ENCODE measurements around the gene MYO1E.
"Not testable (repeated sequence)": the region's sequence is repeated elsewhere in the genome, so short reads cannot be mapped to it uniquely, and the experiment has no call there.

The MYO1E gene

GRCh38 chr15:59387196-59387878 lies 14.7 kb upstream of the MYO1E start:
- not testable (repeated sequence) for DNase-seq (ENCODE audit: low read depth, low spot score)

DNA sequence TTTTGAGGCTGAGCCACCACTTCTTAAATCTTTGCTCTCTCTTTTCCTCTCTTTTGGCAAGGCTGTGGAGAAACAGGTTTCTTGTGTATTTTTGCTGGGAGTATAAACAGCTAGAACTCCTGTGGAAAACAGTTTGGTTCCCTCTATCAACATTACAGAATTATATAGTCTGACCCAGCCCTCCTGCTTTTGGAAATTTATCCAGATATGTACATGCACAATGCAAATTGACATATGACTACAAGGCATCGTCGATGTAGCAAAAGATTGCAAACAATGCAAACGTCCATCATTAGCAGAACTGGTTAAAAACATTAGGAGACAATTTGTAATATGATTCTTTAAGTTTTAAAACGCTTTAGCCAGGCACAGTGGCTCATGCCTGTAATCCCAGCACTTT lies 12.5 kb upstream of the MYO1E start:
- DNase-seq (ENCODE audit: low read depth, low spot score), result no peak

- DNase-seq (ENCODE audit: low read depth, low spot score), result no peak
Observed at GRCh38 chr15:59384507-59384906, 11.8 kb upstream of the MYO1E start.

DNA sequence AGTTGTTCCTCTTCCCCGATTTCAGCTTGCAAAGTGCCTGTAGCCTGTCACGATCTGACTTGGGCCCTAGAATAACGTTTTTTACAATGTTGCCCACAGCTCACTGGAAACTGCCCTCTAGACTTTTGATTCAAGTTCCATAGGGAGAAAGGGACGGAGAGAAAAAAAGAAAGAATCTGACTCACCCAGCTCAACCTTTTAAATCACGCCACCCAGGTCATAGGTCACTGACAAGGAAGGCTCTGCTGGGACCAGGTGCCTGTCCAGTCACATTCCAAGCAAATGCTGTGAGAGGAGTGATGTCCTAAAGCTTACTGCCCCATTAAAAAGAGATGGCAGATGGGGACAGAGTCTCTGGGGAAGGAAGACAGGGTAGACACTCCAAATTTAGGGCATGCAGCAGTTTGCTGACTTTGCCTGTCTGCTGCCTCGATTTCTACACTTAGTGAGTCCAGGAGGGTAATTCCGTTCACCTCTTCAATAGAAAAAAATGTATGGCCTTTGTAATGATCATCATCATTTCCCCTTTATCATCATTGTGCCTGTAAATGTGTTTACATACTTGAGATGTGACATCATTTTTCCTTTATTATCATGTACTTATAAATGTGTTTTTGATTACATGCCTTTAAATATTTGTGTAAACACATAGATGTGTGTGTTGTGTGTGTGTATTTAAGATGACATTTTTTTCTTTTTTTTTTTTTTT lies 8.4 kb upstream of the MYO1E start:
- DNase-seq (ENCODE audit: low read depth, low spot score), result no peak

DNA sequence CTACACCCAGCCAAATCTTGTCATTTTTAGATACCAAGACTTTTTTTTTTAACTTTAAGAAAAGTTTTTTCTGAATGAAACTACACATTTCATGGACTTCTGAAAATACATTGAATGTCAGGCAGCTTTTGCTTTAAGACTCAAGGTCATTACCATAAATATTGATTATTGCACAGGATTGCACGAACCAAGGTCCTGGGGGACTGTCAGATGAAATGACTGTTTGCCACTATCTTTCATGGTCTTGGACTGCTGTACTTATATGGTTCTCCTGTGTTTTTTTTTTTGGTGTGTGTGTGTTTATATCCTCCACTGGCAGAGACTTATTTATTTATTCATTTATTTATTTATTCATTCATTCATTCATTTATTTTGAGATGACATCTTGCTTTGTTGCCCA lies 6.9 kb upstream of the MYO1E start:
- no peak for DNase-seq (ENCODE audit: low read depth, low spot score)

DNA sequence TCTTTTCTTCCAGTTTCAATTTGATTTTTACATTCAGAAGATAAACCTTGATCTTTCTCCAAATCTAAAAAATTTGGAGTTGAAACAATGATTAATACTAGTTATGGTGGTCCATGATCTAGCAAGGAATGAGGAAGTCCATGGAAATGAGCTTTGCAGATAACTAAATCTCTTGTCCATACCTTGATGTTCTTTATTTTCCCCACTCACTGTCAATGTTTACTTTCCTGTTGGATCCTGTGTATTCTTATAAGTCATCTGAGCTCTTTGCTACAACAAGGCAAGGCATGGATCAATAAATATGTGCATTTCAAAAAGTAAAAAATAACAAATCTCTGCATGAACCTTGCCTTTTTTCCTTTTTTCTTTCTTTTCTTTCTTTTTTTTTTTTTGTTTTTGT lies 6.2 kb upstream of the MYO1E start:
- DNase-seq (ENCODE audit: low read depth, low spot score), result no peak

DNA sequence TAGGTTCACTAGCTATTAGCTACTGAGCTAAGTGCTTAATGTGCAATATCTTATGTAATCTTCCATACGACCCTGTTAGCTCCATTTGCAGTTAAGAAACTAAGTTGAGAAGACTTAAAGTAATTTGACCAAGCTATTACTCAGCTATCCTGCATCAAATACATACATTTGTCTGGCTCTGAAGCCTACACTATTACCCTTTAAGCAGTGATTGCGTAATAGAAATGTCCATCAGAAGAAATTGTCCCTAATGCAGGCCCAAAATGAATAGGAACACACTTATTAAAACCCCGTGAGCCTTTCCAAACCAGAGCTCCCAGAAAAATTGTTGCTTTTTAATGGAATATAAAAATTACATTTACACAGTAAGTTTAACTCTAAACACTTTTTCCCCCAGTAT lies 5.3 kb upstream of the MYO1E start:
- no peak for DNase-seq (ENCODE audit: low read depth, low spot score)

DNA sequence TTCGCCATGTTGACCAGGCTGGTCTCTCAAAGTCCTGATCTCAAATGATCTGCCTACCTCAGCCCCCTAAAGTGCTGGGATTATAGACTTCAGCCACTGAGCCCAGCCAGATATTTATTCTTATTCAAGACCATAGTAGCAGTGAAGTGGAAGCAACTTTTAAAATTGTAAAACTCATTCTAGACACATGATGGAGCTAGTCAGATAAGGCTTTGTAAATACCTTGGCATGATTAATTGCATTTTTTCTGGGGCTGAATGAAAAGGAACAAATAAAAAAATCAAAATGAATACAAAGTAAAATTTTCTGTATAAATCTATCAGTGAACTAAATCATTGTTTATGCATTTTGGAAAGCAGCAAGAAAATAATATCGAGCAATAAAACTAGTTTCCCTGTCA lies 4.1 kb upstream of the MYO1E start:
- DNase-seq (ENCODE audit: low read depth, low spot score), result peak; percentile 46

GRCh38 chr15:59373215-59373614 lies 544 bp upstream of the MYO1E start:
- no peak for DNase-seq (ENCODE audit: low read depth, low spot score)

GRCh38 chr15:59371458-59372351 lies 966 bp downstream of the MYO1E start:
- peak; percentile 57 for DNase-seq (ENCODE audit: low read depth, low spot score)

DNA sequence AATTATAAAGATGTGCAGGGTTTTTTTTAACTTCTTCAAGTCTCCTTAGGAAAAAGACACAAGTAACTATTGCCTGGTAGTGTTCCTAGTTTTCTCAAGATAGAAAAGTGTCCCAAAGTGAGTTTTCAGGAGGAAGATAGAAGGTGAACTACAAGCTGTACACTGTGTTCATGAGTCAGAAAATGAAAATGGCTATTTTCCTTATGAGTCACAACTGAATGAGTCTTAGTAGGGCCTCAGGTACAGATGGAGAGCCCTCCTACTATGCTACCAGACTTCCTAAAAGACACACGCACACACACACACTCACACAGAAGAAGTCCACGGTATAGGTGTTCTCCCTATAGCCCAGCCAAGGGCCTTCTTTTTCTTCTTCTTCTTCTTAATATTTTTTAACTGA lies 3.1 kb downstream of the MYO1E start:
- no peak for DNase-seq (ENCODE audit: low read depth, low spot score)

- DNase-seq (ENCODE audit: low read depth, low spot score), result no peak
Observed at GRCh38 chr15:59367022-59367451, 5.6 kb downstream of the MYO1E start.

GRCh38 chr15:59366333-59367021 lies 6.2 kb downstream of the MYO1E start:
- DNase-seq (ENCODE audit: low read depth, low spot score), result no peak

- no peak for DNase-seq (ENCODE audit: low read depth, low spot score)
Observed at GRCh38 chr15:59364248-59364647, 8.4 kb downstream of the MYO1E start.

- DNase-seq (ENCODE audit: low read depth, low spot score), result no peak
Observed at GRCh38 chr15:59362331-59362730, 10.3 kb downstream of the MYO1E start.

- DNase-seq (ENCODE audit: low read depth, low spot score), result peak; percentile 75
Observed at GRCh38 chr15:59360896-59361295, 11.8 kb downstream of the MYO1E start.

- DNase-seq (ENCODE audit: low read depth, low spot score), result no peak
Observed at GRCh38 chr15:59360305-59360704, 12.4 kb downstream of the MYO1E start.

DNA sequence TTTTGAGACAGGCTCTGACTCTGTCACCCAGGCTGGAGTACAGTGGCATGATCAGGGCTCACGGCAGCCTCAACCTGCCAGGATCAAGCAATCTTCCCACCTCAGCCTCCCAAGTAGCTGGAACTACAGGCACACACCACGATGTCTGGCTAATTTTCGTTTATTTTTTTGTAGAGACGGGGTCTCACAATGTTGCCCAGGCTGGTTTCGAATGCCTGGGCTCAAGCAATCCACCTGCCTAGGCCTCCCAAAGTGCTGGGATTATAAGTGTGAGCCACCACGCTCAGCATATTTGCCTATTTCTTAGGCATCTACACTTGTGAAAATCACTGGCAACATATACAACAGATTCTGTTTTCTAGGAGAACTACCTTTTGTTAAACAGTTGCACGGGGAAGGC lies 16.9 kb downstream of the MYO1E start:
- no peak for DNase-seq (ENCODE audit: low read depth, low spot score)

DNA sequence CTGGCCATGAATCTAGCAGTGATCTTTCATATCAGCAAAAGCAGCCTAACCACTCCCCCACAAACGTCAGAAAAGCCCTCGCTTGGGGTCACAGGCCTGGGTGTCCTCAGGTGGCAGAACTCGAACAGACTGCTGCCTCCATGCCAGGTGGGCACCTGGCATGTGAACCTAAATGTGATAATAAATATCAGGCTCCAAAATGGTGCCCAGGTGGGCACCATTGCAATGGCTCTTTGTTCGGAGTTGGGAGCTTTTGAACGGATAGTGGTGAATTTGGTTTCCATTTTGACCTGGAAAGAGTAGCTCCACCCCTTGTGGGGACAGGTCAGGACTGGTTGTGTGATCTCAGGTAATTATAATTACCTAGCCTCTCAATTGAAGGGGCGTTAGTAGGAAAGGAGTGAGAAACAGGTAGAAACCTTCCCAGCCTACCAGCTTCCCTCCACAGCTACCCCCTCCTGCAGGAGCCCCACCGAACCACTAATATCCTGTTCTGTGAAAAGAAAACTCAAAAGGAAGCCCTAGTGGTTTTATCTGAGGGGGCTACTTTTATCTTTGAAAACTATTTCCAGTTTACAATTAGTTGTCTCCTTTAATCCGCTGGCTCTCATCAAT lies 18.1 kb downstream of the MYO1E start:
- no peak for DNase-seq (ENCODE audit: low read depth, low spot score)

GRCh38 chr15:59353994-59354416 lies 18.7 kb downstream of the MYO1E start:
- no peak for DNase-seq (ENCODE audit: low read depth, low spot score)

- no peak for DNase-seq (ENCODE audit: low read depth, low spot score)
Observed at GRCh38 chr15:59352683-59353082, 20.0 kb downstream of the MYO1E start.
